GM12872 (cell line): ENCODE results near the gene UGT1A8.

Experiments
- TF ChIP-seq, protein P1 (sequence below): IDR thresholded peaks from 3 replicates; pipeline ENCODE4 v1.5.1; 2011; ENCODE audit warnings: low read depth, mild to moderate bottlenecking, low read length, moderate library complexity; ENCODE audit not compliant: insufficient read depth

Gene UGT1A8

DNA sequence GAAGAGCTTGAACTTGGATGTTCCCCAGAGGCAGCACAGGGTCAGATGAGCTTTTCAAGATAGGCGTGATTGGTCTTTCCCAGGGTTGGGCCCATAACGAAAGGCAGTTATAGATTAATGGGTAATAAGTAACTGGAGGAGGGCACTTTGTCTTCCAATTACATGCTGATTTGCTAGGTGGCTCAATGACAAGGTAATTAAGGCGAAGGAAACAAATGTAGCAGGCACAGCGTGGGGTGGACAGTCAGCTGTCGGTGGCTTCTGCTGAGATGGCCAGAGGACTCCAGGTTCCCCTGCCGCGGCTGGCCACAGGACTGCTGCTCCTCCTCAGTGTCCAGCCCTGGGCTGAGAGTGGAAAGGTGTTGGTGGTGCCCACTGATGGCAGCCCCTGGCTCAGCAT lies 101.1 kb downstream of the UGT1A8 start, which contains the start of gene UGT1A4:
TSS of gene UGT1A4 (plus strand) at position 185 of the 400 bp plus-strand sequence. CDS start at position 270, 85 bp downstream.
- TF ChIP-seq, protein P1, sequence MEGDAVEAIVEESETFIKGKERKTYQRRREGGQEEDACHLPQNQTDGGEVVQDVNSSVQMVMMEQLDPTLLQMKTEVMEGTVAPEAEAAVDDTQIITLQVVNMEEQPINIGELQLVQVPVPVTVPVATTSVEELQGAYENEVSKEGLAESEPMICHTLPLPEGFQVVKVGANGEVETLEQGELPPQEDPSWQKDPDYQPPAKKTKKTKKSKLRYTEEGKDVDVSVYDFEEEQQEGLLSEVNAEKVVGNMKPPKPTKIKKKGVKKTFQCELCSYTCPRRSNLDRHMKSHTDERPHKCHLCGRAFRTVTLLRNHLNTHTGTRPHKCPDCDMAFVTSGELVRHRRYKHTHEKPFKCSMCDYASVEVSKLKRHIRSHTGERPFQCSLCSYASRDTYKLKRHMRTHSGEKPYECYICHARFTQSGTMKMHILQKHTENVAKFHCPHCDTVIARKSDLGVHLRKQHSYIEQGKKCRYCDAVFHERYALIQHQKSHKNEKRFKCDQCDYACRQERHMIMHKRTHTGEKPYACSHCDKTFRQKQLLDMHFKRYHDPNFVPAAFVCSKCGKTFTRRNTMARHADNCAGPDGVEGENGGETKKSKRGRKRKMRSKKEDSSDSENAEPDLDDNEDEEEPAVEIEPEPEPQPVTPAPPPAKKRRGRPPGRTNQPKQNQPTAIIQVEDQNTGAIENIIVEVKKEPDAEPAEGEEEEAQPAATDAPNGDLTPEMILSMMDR, result no peak

DNA sequence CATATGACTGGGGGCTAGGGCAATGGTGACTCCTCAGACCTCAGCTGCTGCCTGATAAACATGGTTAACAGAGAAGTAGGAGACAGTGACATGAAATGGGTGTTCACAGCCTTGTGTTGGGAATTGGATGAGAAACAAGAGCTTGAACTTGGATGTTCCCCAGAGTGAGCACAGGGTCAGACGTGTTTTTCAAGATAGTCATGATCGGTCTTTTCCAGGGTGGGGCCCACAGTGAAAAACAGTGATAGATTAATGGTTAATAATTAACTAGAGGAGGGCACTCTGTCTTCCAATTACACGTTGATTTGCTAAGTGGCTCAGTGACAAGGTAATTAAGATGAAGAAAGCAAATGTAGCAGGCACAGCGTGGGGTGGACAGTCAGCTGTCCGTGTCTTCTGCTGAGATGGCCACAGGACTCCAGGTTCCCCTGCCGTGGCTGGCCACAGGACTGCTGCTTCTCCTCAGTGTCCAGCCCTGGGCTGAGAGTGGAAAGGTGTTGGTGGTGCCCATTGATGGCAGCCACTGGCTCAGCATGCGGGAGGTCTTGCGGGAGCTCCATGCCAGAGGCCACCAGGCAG lies 111.4 kb downstream of the UGT1A8 start, which contains the start of gene UGT1A3:
TSS of gene UGT1A3 (plus strand) at position 320 of the 579 bp plus-strand sequence. CDS start at position 405, 85 bp downstream.
- TF ChIP-seq, protein P1, result no peak

GRCh38 chr2:233740870-233741269 lies 123.4 kb downstream of the UGT1A8 start:
- TF ChIP-seq, protein P1, result no peak

DNA sequence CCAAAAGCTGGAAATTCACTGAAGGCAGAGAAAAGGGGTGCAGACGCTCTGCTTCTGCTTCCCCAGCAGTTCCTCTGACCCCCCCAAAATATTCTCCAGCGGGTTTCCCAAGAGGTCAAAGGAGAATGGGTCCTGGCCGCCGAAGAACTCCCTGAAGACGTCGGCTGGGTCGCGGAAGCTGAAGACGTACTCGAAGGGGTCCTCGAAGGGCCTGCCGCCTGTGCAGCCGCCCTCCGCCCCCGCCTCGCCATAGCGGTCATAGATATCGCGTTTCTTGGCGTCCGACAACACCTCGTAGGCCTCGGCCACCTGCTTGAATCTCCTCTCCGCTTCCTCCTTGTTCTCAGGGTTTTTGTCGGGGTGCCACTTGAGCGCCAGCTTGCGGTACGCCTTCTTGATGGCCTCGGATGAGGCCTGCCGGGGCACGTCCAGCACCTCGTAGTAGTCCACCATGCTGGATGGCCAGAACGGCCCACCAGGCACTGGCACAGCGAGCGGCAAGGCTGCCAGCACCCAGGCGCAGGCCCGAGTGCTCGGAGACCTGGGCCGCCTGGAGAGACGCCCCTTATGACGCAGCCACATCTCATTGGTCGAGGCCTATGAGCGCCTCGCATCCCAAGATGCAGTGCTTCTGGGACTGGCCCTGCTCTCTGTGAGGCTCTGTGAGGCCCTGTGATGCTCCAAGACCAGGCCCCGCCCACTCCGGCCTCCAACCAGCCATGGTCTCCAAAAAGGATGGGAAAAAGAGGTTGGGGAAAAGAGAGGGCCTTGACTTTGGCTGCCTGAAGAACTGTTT lies 126.2 kb downstream of the UGT1A8 start:
- TF ChIP-seq, protein P1, result no peak

GRCh38 chr2:233745073-233745755 lies 127.8 kb downstream of the UGT1A8 start:
- TF ChIP-seq, protein P1, result no peak

GRCh38 chr2:233746475-233747282 lies 129.2 kb downstream of the UGT1A8 start:
- TF ChIP-seq, protein P1, result no peak

GRCh38 chr2:233747283-233747544 lies 129.8 kb downstream of the UGT1A8 start:
- TF ChIP-seq, protein P1, result no peak
